HG02678 (cell line): ENCODE measurements around the gene ALS2.
"Not testable (repeated sequence)": the region's sequence is repeated elsewhere in the genome, so short reads cannot be mapped to it uniquely, and the experiment has no call there.

Experiments
- ATAC-seq: cut with Tn5 transposase; IDR thresholded peaks from one replicate; pipeline ENCODE4 v1.9.1; 2021; ENCODE audit warnings: mild to moderate bottlenecking, moderate library complexity; ENCODE audit not compliant: unreplicated experiment

ALS2 gene

GRCh38 chr2:201696151-201696659 lies 84.5 kb downstream of the ALS2 start:
- ATAC-seq, result no peak

DNA sequence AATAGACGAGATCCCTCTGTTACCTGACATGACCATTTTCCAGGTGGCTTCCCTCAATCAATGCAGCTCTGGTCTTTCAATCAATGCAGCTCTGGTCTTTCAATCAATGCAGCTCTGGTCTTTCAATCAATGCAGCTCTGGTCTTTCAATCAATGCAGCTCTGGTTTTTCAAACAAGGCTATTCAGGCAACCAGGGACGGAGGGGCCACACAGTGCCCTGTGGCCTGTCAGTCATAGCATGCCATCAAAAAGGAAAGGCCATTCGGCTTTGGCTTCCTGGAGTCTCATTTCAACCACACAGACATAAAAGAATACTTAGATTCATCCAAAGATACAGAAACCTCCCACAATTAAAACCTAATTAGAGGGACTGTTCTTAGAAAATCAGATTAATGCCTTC lies 95.6 kb downstream of the ALS2 start:
- no peak for ATAC-seq

DNA sequence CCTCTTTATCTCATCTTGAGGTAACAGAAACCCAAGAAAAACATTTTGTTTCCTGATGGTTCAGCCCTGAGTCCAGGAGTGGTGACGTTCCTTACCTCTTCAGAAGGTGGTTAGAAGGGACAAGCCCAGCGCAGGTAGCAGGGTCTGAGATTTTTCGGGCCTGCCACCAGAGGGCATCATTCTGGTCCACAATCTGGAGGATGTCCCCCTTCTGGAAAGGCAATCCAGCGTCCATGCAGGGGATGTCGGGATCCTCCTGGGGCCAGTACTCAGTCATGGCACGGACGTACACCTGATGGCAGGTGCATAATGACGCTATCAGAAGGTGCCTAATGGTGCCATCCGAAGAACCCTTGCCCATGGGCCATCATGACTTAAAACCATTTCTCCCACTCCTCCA lies 100.0 kb downstream of the ALS2 start:
- no peak for ATAC-seq

DNA sequence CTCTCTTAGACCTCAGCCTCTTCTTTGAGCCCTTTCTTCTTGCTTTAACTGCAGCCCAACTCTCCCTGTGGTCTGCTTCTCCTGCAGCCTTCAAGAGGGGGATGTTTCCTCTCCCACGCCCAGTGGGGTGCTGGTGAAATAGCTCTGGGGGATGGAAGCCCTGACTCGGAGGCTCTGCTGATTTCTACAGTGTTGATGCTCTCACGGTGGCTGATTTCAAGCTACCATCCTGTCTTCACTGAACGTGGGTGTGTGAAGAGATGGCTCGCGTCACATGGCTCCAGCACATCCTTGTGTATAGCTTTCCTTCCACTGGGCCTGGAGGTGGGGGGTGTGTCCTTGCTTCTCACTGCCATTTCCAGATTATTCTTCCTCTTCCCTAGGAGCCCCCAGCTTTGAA lies 102.3 kb downstream of the ALS2 start:
- no peak for ATAC-seq

- no peak for ATAC-seq
Observed at GRCh38 chr2:201675454-201675853, 105.3 kb downstream of the ALS2 start.

DNA sequence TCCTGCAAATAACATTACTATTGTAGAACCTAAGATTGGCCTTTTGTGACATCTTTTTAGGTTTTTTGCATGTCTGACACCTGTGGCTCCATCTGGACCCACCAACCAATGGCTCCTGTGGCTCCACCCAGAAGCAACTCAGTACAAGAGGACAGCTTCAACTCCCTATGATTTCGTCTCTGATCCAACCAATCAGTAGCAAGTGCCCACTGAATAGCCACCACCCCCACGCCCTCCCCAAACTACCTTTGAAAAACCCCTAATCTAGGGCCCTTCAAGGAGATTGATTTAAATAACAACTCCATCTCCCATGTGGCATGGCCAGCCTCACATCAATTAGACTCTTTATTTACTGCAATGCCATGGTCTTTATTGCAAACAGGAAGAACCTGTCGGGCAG lies 105.9 kb downstream of the ALS2 start:
- ATAC-seq, result no peak

DNA sequence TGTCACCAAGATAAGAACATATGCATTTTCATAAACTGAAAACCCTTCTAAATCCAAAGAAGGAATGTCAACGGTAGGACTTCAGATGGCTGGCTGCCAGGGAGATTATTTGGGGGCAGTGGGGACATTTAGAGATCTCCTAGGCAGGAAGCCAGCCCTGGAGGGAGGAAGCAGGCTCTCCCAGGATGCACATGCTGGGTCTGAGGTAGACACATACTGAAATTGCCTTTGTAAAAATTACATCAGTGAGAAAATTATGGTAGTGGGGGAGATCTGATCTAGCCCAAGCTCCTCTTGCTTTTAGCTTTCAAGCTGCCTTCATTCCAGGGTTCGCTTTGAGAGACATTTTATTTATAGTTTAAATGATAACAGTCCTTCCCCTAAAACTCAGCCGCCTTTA lies 106.4 kb downstream of the ALS2 start:
- no peak for ATAC-seq

- ATAC-seq, result no peak
Observed at GRCh38 chr2:201673546-201673945, 107.2 kb downstream of the ALS2 start.

- not testable (repeated sequence) for ATAC-seq
Observed at GRCh38 chr2:201671205-201671604, 109.5 kb downstream of the ALS2 start.

GRCh38 chr2:201669865-201670264 lies 110.9 kb downstream of the ALS2 start:
- ATAC-seq, result no peak

DNA sequence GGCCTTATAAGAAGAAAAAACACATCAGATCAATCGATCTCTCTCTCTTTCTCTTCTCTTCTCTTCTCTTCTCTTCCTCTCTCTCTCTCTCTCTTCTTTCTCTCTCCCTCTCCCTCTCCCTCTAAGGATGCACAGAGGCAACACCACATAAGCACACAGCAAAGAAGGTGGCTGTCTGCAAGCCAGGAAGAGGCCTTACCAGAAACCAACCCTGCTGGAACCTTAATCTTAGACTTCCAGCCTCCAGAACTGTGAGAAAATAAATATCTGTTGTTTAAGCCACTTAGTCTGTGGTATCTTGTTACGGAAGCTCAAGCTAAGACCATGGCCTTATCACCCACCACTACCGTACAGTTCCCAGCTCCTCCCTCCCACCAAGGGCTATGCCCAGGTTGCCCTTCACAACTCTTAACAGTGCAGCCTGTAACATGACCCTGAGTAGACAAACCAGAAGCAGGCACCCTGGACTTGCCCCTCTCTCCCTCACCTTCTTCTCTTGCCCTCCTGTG lies 112.3 kb downstream of the ALS2 start:
- ATAC-seq, result no peak

DNA sequence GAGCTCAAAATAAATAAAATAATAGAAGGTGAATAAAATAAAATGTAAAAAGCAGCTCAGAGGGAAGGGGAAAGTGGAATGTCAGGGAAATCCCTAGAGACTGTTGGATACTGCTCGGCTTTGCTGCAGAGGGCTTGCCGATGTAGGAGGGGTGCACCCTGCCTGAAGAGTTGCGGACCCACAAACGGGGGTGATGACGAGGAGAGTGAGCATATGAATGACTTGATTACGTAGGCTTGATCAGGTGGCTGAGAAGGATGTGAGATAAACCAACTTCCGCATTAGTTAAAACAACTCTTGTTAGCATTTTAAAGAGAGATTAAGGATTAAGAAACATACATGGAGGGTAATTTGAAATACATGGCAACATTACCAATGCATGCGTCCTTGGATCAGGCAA lies 116.4 kb downstream of the ALS2 start:
- no peak for ATAC-seq

- ATAC-seq, result no peak
Observed at GRCh38 chr2:201661366-201661765, 119.4 kb downstream of the ALS2 start.

DNA sequence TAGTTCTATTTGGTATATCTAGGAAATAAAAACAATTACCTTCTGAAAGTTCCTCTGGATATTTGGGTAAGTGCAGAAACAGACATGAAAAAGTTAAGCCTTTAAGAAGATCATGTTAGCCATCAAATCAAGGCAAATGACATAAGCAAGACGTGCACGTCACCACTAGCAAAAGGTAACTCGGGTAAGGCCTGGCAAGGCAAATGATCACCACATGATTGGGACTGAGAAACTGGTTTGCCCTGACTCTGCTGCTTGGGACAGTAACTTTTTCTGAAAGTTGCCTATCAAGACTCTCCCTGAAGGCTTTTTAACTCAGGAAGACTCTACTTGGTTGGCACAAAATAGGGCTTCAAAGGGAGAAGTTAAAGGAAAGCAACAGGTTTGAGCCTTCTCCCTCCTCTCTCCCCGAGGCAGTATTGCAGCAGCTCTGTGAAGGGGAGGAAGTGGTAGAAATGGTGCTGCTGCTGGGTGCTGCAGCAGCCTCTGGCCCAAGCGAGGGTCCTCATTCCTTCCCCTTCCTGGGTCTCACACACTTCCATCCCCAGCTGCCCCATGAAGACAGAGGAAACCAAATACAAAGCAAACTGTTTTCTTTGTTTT lies 120.3 kb downstream of the ALS2 start:
- ATAC-seq, result no peak

GRCh38 chr2:201656740-201657139 lies 124.0 kb downstream of the ALS2 start:
- no peak for ATAC-seq

DNA sequence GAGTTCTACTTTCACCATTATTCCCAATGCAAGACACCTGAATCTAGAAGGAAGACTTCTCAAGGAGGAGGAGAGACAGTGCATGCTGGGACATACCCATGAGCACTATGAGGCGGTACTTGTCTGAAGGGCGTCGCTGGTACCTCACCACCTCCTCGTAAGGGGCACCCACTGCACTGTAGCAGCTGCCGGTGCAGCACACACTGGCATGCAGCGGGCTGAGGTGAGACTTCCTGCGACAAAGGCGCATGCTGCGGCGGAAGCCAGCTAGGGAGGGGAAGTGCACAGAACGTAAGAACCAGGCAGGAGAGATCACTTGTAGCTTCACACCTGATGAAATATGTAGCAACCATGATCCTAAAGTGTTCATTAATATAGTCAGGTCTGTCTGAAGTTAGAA lies 124.6 kb downstream of the ALS2 start:
- ATAC-seq, result no peak

DNA sequence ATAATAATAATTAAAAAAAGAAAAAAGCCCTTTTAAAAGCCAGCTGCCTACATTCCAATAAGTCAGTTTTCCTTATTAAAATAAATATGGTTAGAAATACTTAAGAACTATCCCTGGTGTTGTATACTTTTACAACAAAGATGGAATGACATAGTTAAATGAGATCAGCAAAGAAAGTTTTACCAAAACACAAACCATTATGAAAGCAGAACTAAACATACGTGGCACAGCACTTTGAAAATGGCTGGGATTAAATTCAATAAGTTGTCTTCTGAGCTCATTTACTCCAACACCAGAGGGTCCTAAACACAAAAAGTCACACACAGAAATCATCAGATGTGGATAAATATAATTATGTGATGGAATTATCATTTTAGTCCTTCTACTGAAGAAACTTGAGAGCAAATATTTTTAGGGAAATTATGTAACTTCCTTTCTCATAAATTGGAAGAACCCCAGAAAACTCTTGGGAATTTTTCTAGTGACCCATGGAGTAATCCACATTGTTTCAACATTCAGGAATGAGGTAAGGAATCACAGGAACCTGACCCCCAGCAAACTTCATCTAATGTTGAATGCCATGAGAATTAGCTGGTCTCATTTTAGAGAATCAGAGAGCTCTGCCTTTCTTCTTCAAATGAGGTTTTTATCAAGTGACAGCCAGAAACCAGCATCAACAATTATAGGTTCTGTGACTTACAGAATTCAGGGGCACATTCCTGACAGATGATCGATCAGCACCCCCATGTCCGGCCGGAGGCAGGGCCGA lies 125.9 kb downstream of the ALS2 start:
- no peak for ATAC-seq

DNA sequence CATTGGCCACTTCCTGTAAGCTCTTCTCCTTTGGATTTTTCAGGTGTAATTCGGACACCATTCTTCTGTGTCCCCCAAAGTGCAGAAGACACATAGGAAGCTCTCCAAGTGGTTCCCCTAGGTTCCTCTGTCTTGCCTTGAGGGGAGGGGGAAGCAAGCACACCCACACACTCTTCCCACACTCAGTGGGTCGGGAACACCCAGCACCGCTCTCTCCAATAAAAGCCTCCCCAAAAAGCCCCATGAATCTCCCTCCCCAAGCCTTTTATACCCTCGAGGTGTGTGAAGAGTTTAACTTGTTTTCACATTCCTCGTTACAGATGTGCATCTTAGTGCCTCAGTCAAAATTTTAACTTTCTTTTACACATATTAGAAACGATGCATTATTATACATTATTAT lies 127.5 kb downstream of the ALS2 start:
- no peak for ATAC-seq
